NB4 (cell line): ENCODE results near the gene PRRC2B.

ENCODE experiments used
- CTCF ChIP-seq: IDR thresholded peaks from one replicate; pipeline ENCODE4 v1.5.1; 2012; ENCODE audit warnings: low read depth, low read length
- MAX ChIP-seq: IDR thresholded peaks from 2 replicates; pipeline ENCODE4 v1.6.1; 2011; ENCODE audit warnings: low read depth, low read length

GRCh38 chr9:131485206-131485605, 91.3 kb downstream of the PRRC2B start:
- TF ChIP-seq CTCF (no peak), MAX (no peak)
